ENCODE results near the gene UGT2A3.
"Not testable (repeated sequence)": the region's sequence is repeated elsewhere in the genome, so short reads cannot be mapped to it uniquely, and the experiment has no call there.

DNA sequence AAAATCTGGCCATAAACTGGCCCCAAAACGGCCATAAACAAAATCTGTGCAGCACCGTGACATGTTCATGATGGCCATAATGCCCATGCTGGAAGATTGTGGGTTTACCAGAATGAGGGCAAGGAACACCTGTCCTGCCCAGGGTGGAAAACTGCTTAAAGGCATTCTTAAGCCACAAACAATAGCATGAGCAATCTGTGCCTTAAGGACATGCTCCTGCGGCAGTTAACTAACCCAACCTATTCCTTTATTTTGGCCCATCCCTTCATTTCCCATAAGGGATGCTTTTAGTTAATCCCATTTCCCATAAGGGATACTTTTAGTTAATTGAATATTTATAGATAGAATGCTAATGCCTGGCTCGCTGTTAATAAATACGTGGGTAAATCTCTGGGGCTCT, 29.4 kb downstream of the UGT2A3 start:
- TF ChIP-seq RAD21 (IDR thresholded peaks at IDR 0.05 in 1 of 2, conservative IDR thresholded peaks at IDR 0.05 in 1 of 2; ENCODE audit: low read depth in 2 of 2, low read length in 2 of 2); TAF1 (IDR thresholded peaks at IDR 0.05; ENCODE audit: low read depth, low read length); SIRT6 (IDR thresholded peaks at IDR 0.05; ENCODE audit: low read length); POLR2A (IDR thresholded peaks at IDR 0.05; ENCODE audit: control extremely low read depth in 1 of 2, low read depth in 2 of 2, low read length in 2 of 2); CTCF (IDR thresholded peaks at IDR 0.05; ENCODE audit: control extremely low read depth in 1 of 3, insufficient read depth in 1 of 3, low read depth in 1 of 3, low read length in 3 of 3); RNF2 (IDR thresholded peaks at IDR 0.05; ENCODE audit: borderline replicate concordance, low read depth, low read length, missing control alignments, poor library complexity, severe bottlenecking); TBP (IDR thresholded peaks at IDR 0.05; ENCODE audit: low read depth, low read length); SP1 (IDR thresholded peaks at IDR 0.05; ENCODE audit: low read depth, low read length); SP2 (IDR thresholded peaks at IDR 0.05; ENCODE audit: low read length); RXRA (IDR thresholded peaks at IDR 0.05; ENCODE audit: insufficient read depth, low read depth, low read length); KDM4A (IDR thresholded peaks at IDR 0.05; ENCODE audit: low read depth, low read length, severe bottlenecking): not testable (repeated sequence)
